GM12891 (cell line): ENCODE data around the gene NTNG1.
A peak's percentile ranks its signal among the peaks of the same experiment; 100 is the strongest.

Source experiments
- DNase-seq: peaks from one replicate; pipeline ENCODE4 v3.0.0; 2011; ENCODE audit warnings: low spot score; ENCODE audit not compliant: insufficient read length
- FAIRE-seq: peaks from 2 replicates; lab custom pipeline; 2011; peaks lifted over from hg19 to GRCh38; lab: Jason Lieb, UNC
- PAX5 ChIP-seq: IDR thresholded peaks from 2 replicates; pipeline ENCODE4 v1.6.1; 2011; ENCODE audit warnings: low read length, moderate library complexity, mild to moderate bottlenecking; ENCODE audit not compliant: insufficient read depth, severe bottlenecking
- POLR2A ChIP-seq: IDR thresholded peaks from 2 replicates; pipeline ENCODE4 v1.6.1; 2011; ENCODE audit warnings: low read depth, low read length, control low read depth
- POLR2AphosphoS5 ChIP-seq: IDR thresholded peaks from 2 replicates; pipeline ENCODE4 v1.6.1; 2011; ENCODE audit warnings: low read depth, low read length, control low read depth
- POU2F2 ChIP-seq: IDR thresholded peaks from 2 replicates; pipeline ENCODE4 v1.6.1; 2011; ENCODE audit warnings: low read depth, mild to moderate bottlenecking, control low read depth, low read length, moderate library complexity
- SPI1 ChIP-seq: IDR thresholded peaks from 2 replicates; pipeline ENCODE4 v1.6.1; 2011; ENCODE audit warnings: low read depth, low read length, control low read depth
- TAF1 ChIP-seq: IDR thresholded peaks from 2 replicates; pipeline ENCODE4 v1.6.1; 2011; ENCODE audit warnings: low read depth, low read length, control low read depth

The NTNG1 gene

DNA sequence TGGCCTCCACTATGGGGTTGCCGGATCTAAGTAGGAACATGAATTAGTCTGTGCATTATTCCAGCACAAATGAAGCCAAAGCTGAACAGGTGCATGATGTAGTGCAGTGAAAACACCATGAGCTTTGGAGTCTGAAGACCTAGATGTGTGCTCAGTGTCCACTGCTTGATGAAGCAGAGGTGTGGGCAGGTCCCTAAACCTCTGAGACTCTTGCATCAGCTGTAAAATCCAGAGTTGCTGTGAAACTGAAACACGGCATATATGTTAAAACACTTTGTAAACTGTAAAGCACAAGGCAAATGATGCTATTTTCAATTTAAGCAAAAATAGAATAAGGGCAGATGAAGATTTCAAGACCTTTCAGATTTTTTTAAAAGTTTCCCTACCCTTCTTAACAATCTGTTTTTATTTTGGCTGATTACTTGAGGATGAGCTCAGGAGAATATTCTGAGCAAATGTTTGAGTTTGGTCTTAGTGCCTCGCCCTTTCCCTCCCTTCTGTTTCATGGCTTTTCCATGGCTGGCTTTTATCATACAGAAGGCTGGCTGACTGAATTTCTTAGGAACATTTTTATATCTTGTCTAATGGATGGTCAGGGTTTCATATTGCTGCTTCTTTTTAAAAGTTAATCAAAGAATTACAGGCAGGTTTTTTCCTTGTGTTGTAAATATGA is 221.8 kb downstream of the NTNG1 start:
- no peak for TF ChIP-seq POLR2A
- TF ChIP-seq TAF1: no peak
- TF ChIP-seq POLR2AphosphoS5: no peak
- TF ChIP-seq SPI1: no peak
- TF ChIP-seq POU2F2: no peak
- TF ChIP-seq PAX5: no peak
- FAIRE-seq (peak; percentile 61), DNase-seq (no peak)

DNA sequence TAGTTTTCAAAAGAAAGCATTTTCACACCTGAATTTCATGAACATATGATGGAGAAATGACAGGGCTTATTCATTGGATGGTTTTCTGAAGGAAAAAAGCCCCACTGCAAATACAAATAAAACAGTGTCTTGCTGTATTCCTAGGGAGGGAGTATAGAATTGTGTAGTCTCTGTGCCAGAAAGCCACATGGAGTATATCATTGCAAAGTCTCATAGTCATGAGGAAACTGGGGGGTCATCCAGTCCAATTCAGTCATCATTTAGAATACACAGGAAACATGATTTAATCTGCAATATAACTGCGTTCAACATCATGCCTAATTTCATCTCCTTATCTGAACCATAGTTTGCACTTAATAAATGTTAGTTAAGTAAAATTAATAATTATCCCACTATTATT is 222.3 kb downstream of the NTNG1 start:
- DNase-seq: no peak
- TF ChIP-seq PAX5 (no peak), POLR2AphosphoS5 (no peak), SPI1 (no peak), POLR2A (no peak), POU2F2 (no peak), TAF1 (no peak)
- no peak for FAIRE-seq

DNA sequence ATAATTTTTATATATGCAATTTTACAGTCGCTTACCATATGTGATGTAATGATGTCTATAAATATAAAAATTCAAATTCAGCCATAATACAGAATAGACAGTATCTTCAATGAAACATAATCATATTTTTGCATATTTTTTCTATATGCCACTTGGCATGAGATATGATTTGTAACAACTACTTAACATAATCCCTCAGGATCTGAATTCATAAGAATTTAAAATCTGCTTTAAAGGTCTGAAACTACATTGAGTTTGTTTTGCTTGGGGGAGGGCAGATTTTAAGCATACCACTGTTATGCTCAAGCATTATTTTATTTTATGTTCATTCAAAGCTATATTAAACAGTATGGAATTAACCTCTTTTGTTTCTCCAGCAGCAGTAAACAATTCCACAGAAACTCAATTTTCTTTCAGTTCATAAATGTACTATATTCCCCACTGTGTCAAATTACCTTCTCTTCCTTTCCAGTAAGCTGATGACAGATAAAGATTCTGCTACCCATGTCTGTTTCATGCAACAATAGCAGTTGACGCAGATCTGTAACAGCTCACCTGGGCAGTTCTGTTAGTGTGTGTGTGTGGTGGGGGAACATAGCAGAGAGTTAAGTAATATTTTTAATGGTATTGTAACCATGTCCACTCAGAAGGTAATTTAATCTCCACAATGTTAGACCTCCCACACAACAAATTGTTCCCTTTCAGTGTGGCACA is 224.8 kb downstream of the NTNG1 start:
- FAIRE-seq (no peak), DNase-seq (no peak)
- TF ChIP-seq POLR2A (no peak), PAX5 (no peak), TAF1 (no peak), POLR2AphosphoS5 (no peak), SPI1 (no peak), POU2F2 (no peak)

DNA sequence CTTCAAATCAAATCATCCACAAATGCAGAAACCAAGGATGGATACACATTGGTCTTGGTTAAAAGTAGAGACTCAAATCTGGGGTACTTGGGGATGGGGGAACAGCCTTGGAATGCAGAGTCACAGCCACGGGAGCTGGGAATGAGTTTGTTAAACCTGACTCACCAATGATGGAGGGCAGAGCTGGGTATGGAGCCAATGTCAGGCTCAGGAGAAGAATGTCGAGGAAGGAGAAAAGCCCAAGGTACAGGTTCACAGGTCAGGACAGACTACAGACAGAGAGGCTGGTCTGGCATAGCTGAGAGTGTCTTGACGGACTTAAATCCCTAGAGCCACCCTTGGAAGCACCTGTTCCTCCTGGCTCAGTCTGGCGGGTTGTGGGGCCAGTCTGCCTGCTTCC is 237.6 kb downstream of the NTNG1 start:
- no peak for TF ChIP-seq SPI1
- no peak for TF ChIP-seq PAX5
- no peak for TF ChIP-seq POU2F2
- TF ChIP-seq POLR2A: no peak
- TF ChIP-seq TAF1: no peak
- no peak for TF ChIP-seq POLR2AphosphoS5
- no peak for FAIRE-seq
- DNase-seq: no peak

DNA sequence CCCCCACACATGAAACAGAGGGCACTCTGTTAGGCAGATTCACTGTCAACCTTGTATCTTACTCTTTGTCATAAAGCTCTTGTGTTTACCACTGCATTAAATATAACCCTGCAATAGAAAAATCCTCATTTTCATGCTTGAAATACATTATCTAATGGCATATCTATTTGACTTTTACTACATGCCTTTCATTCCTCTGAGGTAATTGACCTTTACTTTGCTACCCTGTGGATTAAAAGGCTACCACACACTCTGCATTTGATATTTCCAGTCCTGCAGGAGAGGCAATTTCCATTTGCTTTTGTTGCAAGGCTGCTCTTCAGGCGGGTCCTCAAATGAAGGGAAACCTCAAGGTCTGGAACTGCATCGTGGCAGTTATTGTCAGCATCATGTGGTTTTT is 238.0 kb downstream of the NTNG1 start:
- TF ChIP-seq POLR2AphosphoS5 (no peak), POU2F2 (no peak), PAX5 (no peak), TAF1 (no peak), SPI1 (no peak), POLR2A (no peak)
- DNase-seq (no peak), FAIRE-seq (no peak)

DNA sequence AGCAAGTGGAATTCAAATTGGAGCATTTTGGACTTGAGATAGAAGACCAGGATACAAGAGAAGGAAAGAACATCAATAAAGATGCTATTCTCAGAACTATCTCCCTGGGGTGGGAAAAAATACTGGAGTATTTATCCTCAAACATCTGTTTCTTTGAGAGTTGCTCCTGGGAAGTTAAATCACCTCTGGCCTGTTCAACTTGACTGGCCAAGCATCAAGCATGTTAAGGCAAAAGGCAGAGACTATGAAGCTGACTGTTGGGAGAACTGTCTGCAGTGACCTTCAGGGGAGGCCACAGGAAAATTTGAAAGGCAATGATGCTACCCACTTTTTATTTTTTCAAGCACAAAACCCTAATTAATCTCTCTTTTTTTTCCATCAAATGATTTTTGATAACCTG is 239.0 kb downstream of the NTNG1 start:
- TF ChIP-seq SPI1: no peak
- no peak for TF ChIP-seq TAF1
- TF ChIP-seq POU2F2: no peak
- TF ChIP-seq PAX5: no peak
- no peak for TF ChIP-seq POLR2AphosphoS5
- no peak for TF ChIP-seq POLR2A
- DNase-seq: no peak
- FAIRE-seq: no peak

DNA sequence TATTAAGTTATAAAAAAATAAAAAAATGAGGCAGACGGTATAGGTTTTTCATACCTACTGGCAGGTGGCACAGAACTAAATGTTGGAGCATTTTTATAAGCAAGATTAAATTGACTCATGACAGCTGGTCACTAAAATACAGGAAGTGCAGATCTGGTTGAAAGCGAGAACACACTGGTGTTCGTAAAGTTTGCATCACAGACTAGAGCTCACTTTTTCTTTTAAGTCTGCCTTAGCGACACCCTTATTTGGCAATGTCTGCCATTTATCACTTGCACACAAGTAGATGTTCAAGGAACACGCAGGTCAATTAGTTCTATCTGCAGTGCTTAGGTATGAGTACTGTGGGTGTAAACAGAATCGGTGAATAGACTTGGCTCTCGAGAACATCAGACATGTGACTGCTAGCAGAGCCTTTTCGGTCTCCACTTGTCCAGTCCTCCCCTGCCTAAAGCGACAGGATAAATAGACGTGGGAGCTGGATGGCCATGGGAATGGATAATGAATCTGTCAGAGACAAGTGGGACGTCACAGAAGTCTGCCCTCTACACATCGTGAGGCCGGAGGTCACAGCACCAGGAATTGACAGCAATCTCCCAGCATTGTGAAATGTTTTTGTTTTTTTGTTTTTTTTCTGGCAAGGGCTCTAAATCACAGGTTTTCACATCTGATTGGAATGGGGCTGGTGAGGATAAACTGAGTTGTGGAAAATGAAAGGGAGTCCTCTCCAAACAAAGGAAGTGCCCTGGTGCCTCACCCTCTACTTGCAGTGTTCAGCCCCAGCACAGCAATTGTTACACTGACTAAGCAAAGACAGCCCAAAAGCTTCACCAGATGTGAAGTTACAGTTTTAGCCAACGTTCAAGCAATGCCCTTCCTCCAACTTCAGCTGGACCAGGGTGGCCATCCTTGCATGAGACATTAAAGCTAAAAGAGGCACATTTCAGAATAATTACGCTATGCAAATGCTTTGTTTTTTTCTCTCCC is 248.9 kb downstream of the NTNG1 start:
- TF ChIP-seq POLR2AphosphoS5 (no peak), SPI1 (peak; percentile 63), POU2F2 (no peak), TAF1 (no peak), PAX5 (no peak)
- DNase-seq (no peak), FAIRE-seq (peak; percentile 70)

DNA sequence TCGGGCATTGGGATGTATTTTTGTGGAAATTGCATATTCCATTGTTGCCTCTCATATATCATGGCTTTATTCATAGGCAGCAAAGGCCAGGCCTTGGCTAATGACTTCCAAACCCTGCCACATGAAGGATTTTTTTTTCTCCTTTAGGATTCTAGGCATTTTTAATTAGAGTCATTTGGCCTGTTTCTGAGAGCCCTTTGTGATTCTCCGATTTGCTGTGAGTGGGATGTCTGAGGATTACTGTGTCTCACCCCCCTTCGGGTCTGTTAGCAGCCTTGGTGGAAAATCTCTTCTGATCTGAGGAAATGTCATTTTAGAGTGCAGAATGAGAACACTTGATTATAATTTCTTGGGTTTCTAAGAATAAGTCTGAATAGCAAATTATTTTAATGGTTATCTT is 253.5 kb downstream of the NTNG1 start:
- FAIRE-seq (no peak), DNase-seq (no peak)
- TF ChIP-seq POLR2AphosphoS5: no peak
- TF ChIP-seq SPI1: no peak
- TF ChIP-seq POLR2A: no peak
- no peak for TF ChIP-seq PAX5

DNA sequence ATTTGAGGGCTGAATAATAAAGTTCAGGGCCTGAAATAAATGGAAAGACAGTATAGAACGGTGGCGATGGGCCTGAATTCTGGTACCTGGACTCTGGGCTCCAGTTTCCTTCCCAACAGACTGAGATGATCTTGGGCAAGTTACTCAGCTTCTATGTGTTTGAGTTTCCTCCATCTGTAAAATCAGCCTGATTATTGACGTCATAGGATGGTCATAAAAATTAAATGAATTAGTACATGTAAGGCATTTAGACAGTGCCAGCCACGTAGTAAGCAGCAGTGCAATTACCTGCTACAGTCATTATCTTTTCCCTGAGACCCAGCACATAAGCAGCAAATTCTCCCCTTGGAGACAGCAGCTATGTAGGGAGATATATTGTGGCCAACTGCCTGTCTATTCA is 260.9 kb downstream of the NTNG1 start:
- FAIRE-seq: no peak
- TF ChIP-seq POLR2AphosphoS5 (no peak), PAX5 (no peak), SPI1 (no peak), POU2F2 (no peak), TAF1 (no peak), POLR2A (no peak)
- DNase-seq: no peak
